Measurements from ENCODE around the gene MVB12A. TPM values are rescaled to one million over a fixed set of nuclear protein-coding genes. Genes with fewer than 3 reads are reported as not detected.

Gene MVB12A
- total and polyA plus RNA-seq, 8 donors = 41.7 to 59.5 (median 47.1) TPM

GRCh38 chr19:17450264-17451075 is 30.6 kb downstream of the MVB12A start:
- H3K4me1 ChIP-seq = peaks cover 0 to 12% of the 10 kb centered on the region in 2 donors
- DNase-seq (no peak), ATAC-seq (no peak)
- no peak overlapping the region for H3K27ac ChIP-seq
- no peak overlapping the region for H3K4me3 ChIP-seq
- no peaks in the 10 kb centered on the region for H3K36me3 ChIP-seq
- H3K27me3 ChIP-seq = peaks cover 12 to 63% of the 10 kb centered on the region in 2 donors
- H3K9me3 ChIP-seq = no peaks in the 10 kb centered on the region
- no peak for TF ChIP-seq CTCF (IDR thresholded peaks at IDR 0.05)
- intact Hi-C loops (cut with DNase I) = no loop called here

GRCh38 chr19:17451820-17452219 is 32.0 kb downstream of the MVB12A start:
- no peak for TF ChIP-seq CTCF (IDR thresholded peaks at IDR 0.05)
- DNase-seq (no peak), ATAC-seq (no peak)
- H3K36me3 ChIP-seq = no peaks in the 10 kb centered on the region
- H3K4me3 ChIP-seq = no peak overlapping the region
- H3K9me3 ChIP-seq = no peaks in the 10 kb centered on the region
- peaks cover 0 to 12% of the 10 kb centered on the region in 2 donors for H3K4me1 ChIP-seq
- H3K27ac ChIP-seq = no peak overlapping the region
- peaks cover 22 to 75% of the 10 kb centered on the region in 2 donors for H3K27me3 ChIP-seq
- intact Hi-C loops (cut with DNase I) = no loop called here

GRCh38 chr19:17454576-17455071 is 34.8 kb downstream of the MVB12A start:
- Histone ChIP-seq H3K4me1 (no peaks in the 10 kb centered on the region), H3K36me3 (no peaks in the 10 kb centered on the region), H3K4me3 (no peak overlapping the region), H3K27me3 (peaks cover 22 to 75% of the 10 kb centered on the region in 2 donors), H3K9me3 (no peaks in the 10 kb centered on the region), H3K27ac (no peak overlapping the region)
- ATAC-seq (no peak), DNase-seq (peak in 1 of 4 donors; percentile 43)
- TF ChIP-seq CTCF (IDR thresholded peaks at IDR 0.05) = no peak
- intact Hi-C loops (cut with DNase I) = no loop called here

- Histone ChIP-seq H3K4me1 (no peaks in the 10 kb centered on the region), H3K27me3 (peaks cover 22 to 78% of the 10 kb centered on the region in 2 donors), H3K36me3 (no peaks in the 10 kb centered on the region), H3K9me3 (no peaks in the 10 kb centered on the region), H3K27ac (no peak overlapping the region), H3K4me3 (no peak overlapping the region)
- no peak for TF ChIP-seq CTCF (IDR thresholded peaks at IDR 0.05)
- no peak for ATAC-seq
- intact Hi-C loops (cut with DNase I) = no loop called here
- DNase-seq = no peak
Measured at GRCh38 chr19:17455308-17456123, 35.7 kb downstream of the MVB12A start.

- intact Hi-C loops (cut with DNase I) = no loop called here
- Histone ChIP-seq H3K4me3 (no peak overlapping the region), H3K4me1 (no peaks in the 10 kb centered on the region), H3K36me3 (no peaks in the 10 kb centered on the region), H3K27me3 (peaks cover 22 to 80% of the 10 kb centered on the region in 2 donors), H3K27ac (no peak overlapping the region), H3K9me3 (no peaks in the 10 kb centered on the region)
- ATAC-seq = no peak
- no peak for DNase-seq
- TF ChIP-seq CTCF (IDR thresholded peaks at IDR 0.05) = no peak
Measured at GRCh38 chr19:17456127-17456526, 36.3 kb downstream of the MVB12A start.

Data from left lung (tissue), 10 donors.